Measurements from ENCODE around the gene ACSS3. TPM values are rescaled to one million over a fixed set of nuclear protein-coding genes. Genes with fewer than 3 reads are reported as not detected.

ACSS3 gene
- total RNA-seq, 1 experiment from 2014 or later: not detected

- no peaks in the 10 kb centered on the region for H3K79me2 ChIP-seq (ENCODE audit: low read length)
- H3K4me1 ChIP-seq (ENCODE audit: low read length): no peaks in the 10 kb centered on the region
- no peaks in the 10 kb centered on the region for H3K27me3 ChIP-seq (ENCODE audit: low read length)
- no peaks in the 10 kb centered on the region for H3K9me2 ChIP-seq (replicated peaks; ENCODE audit: insufficient read depth, low read length)
- H3K36me3 ChIP-seq (ENCODE audit: insufficient read depth, low read length): no peaks in the 10 kb centered on the region
- H4K20me1 ChIP-seq (ENCODE audit: insufficient read depth, low read depth, low read length): no peaks in the 10 kb centered on the region
- H3K9ac ChIP-seq (ENCODE audit: low read length): no peak overlapping the region
- H3K9me3 ChIP-seq (ENCODE audit: low read length): no peaks in the 10 kb centered on the region
- no peak overlapping the region for H3K4me2 ChIP-seq (ENCODE audit: low read depth, low read length, poor library complexity, severe bottlenecking)
- H2AFZ ChIP-seq (ENCODE audit: low read length): no peak overlapping the region
- no peak overlapping the region for H3K27ac ChIP-seq (ENCODE audit: low read length)
- no peak for DNase-seq
- no peak overlapping the region for H3K4me3 ChIP-seq (ENCODE audit: low read length)
These were observed 65.2 kb downstream of the ACSS3 start for GRCh38 chr12:81143057-81143456.

DNA sequence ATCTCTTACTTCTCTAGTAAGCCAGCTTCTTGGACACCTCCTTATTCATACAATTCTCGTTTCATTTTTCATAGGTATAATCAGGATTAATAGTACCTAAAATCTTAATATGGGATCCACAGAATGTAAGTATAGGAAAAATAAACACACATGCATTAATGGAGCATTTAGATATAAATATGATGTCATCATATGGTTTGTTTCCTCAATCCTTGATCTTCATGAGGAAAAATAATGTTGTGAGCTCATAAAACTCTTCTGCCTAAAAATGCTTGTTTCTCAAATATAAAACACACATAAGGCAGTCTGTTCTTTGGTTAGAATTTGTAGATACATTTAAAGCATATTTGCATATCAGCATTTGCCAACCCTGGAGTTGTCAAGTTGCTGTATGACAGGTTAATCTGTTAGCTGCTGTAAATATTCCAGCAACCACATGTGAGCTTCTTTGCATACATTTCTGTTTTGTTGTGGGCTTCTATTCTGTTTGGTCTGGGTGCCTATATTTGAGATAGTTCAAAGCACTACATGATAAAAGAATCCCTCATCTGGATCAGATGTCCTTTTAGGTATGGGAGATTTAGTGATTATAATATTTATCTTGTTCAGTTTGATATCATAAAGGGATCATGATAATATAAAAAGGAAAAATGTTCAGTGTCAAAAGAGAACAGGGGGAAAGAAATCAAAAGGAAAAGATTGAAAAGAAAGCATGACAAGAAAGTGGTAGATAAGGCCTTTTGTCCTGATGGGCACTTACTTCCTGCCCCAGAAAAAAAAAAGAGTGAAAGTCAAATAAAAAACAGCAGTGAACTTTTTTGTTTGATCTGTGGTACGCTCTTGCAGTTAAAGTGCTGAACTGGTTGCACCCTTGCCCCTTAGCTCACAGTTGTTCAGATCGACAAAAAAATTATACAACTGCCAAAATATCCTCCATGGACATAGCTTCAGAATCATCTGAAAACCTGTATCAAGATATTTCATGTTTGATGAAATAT is 68.6 kb downstream of the ACSS3 start:
- Histone ChIP-seq H3K9me2 (replicated peaks; ENCODE audit: insufficient read depth, low read length) (no peaks in the 10 kb centered on the region), H3K36me3 (ENCODE audit: insufficient read depth, low read length) (no peaks in the 10 kb centered on the region), H3K4me2 (ENCODE audit: low read depth, low read length, poor library complexity, severe bottlenecking) (no peak overlapping the region), H3K9me3 (ENCODE audit: low read length) (no peaks in the 10 kb centered on the region), H3K27me3 (ENCODE audit: low read length) (no peaks in the 10 kb centered on the region), H3K9ac (ENCODE audit: low read length) (no peak overlapping the region), H3K79me2 (ENCODE audit: low read length) (no peaks in the 10 kb centered on the region), H4K20me1 (ENCODE audit: insufficient read depth, low read depth, low read length) (no peaks in the 10 kb centered on the region), H3K4me1 (ENCODE audit: low read length) (no peaks in the 10 kb centered on the region), H3K4me3 (ENCODE audit: low read length) (no peak overlapping the region), H3K27ac (ENCODE audit: low read length) (no peak overlapping the region), H2AFZ (ENCODE audit: low read length) (no peak overlapping the region)
- no peak for DNase-seq

GRCh38 chr12:81147292-81147919 is 69.5 kb downstream of the ACSS3 start:
- Histone ChIP-seq H3K9me3 (ENCODE audit: low read length) (no peaks in the 10 kb centered on the region), H2AFZ (ENCODE audit: low read length) (no peak overlapping the region), H3K79me2 (ENCODE audit: low read length) (no peaks in the 10 kb centered on the region), H3K27ac (ENCODE audit: low read length) (no peak overlapping the region), H3K4me1 (ENCODE audit: low read length) (no peaks in the 10 kb centered on the region), H3K27me3 (ENCODE audit: low read length) (no peaks in the 10 kb centered on the region), H3K4me2 (ENCODE audit: low read depth, low read length, poor library complexity, severe bottlenecking) (no peak overlapping the region), H3K9me2 (replicated peaks; ENCODE audit: insufficient read depth, low read length) (no peaks in the 10 kb centered on the region), H4K20me1 (ENCODE audit: insufficient read depth, low read depth, low read length) (no peaks in the 10 kb centered on the region), H3K9ac (ENCODE audit: low read length) (no peak overlapping the region), H3K36me3 (ENCODE audit: insufficient read depth, low read length) (no peaks in the 10 kb centered on the region), H3K4me3 (ENCODE audit: low read length) (no peak overlapping the region)
- no peak for DNase-seq

DNA sequence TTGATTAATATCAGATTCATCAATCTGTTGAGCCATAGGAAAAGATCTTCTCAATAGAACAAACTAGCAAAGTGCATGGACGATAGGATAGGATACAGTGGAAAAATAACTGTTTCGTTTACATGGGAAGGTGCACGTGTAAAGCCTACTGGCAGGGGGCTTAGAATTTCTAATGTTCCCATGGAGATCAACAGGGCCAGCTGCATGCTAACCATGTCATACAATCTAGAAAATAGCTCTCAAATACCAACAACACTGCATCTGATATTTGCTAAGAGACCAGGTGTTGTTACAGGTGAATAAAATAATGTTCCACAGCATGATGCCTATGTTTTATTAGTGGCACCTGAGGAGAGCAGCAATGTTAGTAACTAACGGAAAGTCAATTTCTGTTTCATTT is 72.5 kb downstream of the ACSS3 start:
- Histone ChIP-seq H3K36me3 (ENCODE audit: insufficient read depth, low read length) (no peaks in the 10 kb centered on the region), H3K4me3 (ENCODE audit: low read length) (no peak overlapping the region), H3K27me3 (ENCODE audit: low read length) (no peaks in the 10 kb centered on the region), H2AFZ (ENCODE audit: low read length) (no peak overlapping the region), H3K27ac (ENCODE audit: low read length) (no peak overlapping the region), H3K79me2 (ENCODE audit: low read length) (no peaks in the 10 kb centered on the region), H3K4me1 (ENCODE audit: low read length) (no peaks in the 10 kb centered on the region), H3K4me2 (ENCODE audit: low read depth, low read length, poor library complexity, severe bottlenecking) (no peak overlapping the region), H4K20me1 (ENCODE audit: insufficient read depth, low read depth, low read length) (no peaks in the 10 kb centered on the region), H3K9me2 (replicated peaks; ENCODE audit: insufficient read depth, low read length) (no peaks in the 10 kb centered on the region), H3K9me3 (ENCODE audit: low read length) (no peaks in the 10 kb centered on the region), H3K9ac (ENCODE audit: low read length) (no peak overlapping the region)
- DNase-seq: no peak

GRCh38 chr12:81159856-81160255 is 82.0 kb downstream of the ACSS3 start:
- H3K4me2 ChIP-seq (ENCODE audit: low read depth, low read length, poor library complexity, severe bottlenecking): no peak overlapping the region
- H3K27ac ChIP-seq (ENCODE audit: low read length): no peak overlapping the region
- H3K9ac ChIP-seq (ENCODE audit: low read length): no peak overlapping the region
- H3K4me3 ChIP-seq (ENCODE audit: low read length): no peak overlapping the region
- H3K9me2 ChIP-seq (replicated peaks; ENCODE audit: insufficient read depth, low read length): no peaks in the 10 kb centered on the region
- no peaks in the 10 kb centered on the region for H3K9me3 ChIP-seq (ENCODE audit: low read length)
- H4K20me1 ChIP-seq (ENCODE audit: insufficient read depth, low read depth, low read length): no peaks in the 10 kb centered on the region
- H2AFZ ChIP-seq (ENCODE audit: low read length): no peak overlapping the region
- no peaks in the 10 kb centered on the region for H3K36me3 ChIP-seq (ENCODE audit: insufficient read depth, low read length)
- H3K4me1 ChIP-seq (ENCODE audit: low read length): no peaks in the 10 kb centered on the region
- no peaks in the 10 kb centered on the region for H3K79me2 ChIP-seq (ENCODE audit: low read length)
- no peak for DNase-seq
- no peaks in the 10 kb centered on the region for H3K27me3 ChIP-seq (ENCODE audit: low read length)

- Histone ChIP-seq H2AFZ (ENCODE audit: low read length) (no peak overlapping the region), H3K4me3 (ENCODE audit: low read length) (no peak overlapping the region), H3K4me2 (ENCODE audit: low read depth, low read length, poor library complexity, severe bottlenecking) (no peak overlapping the region), H4K20me1 (ENCODE audit: insufficient read depth, low read depth, low read length) (no peaks in the 10 kb centered on the region), H3K9me2 (replicated peaks; ENCODE audit: insufficient read depth, low read length) (no peaks in the 10 kb centered on the region), H3K36me3 (ENCODE audit: insufficient read depth, low read length) (no peaks in the 10 kb centered on the region), H3K27me3 (ENCODE audit: low read length) (no peaks in the 10 kb centered on the region), H3K9me3 (ENCODE audit: low read length) (no peaks in the 10 kb centered on the region), H3K79me2 (ENCODE audit: low read length) (no peaks in the 10 kb centered on the region), H3K27ac (ENCODE audit: low read length) (no peak overlapping the region), H3K4me1 (ENCODE audit: low read length) (no peaks in the 10 kb centered on the region), H3K9ac (ENCODE audit: low read length) (no peak overlapping the region)
- no peak for DNase-seq
These were observed 83.8 kb downstream of the ACSS3 start for GRCh38 chr12:81161680-81162079.

DNA sequence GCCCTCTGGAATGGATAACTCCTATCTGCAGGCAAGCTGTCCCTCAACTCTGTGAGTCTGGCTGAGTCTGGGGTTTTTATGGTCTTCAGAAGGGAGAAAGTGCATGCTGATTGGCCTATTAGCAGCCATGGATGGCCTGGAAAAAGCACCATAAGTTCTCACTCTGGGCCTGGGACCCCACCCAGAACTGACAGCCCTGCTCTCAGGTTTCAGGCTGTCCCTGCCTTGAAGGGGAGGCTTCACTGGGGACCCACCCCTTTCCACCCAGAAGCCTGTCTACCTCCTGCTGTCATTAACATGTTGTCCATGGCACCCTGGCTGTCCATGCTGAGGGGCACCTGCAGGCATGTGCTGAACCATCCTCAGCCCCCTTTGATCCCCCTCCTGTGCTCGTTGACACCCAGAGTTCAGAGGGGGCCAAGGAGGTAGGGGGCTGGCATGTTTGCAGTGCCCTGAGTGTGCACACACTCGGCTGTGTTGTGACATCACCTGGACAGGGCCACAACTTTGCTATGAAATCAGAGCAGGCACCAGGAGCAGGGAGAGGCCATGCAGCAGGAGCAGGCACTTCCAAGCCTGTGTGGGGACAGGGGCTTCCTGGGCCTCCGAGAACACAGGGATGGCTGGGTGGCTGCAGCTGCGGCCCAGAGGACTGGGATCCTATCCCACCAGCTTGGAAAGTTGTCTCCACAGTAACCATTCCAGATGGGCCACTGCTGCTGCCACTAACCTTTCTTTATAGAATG is 84.7 kb downstream of the ACSS3 start:
- H3K9me2 ChIP-seq (replicated peaks; ENCODE audit: insufficient read depth, low read length): no peaks in the 10 kb centered on the region
- no peaks in the 10 kb centered on the region for H3K9me3 ChIP-seq (ENCODE audit: low read length)
- no peaks in the 10 kb centered on the region for H3K27me3 ChIP-seq (ENCODE audit: low read length)
- no peak overlapping the region for H3K9ac ChIP-seq (ENCODE audit: low read length)
- no peaks in the 10 kb centered on the region for H3K4me1 ChIP-seq (ENCODE audit: low read length)
- no peak overlapping the region for H3K4me2 ChIP-seq (ENCODE audit: low read depth, low read length, poor library complexity, severe bottlenecking)
- no peaks in the 10 kb centered on the region for H3K36me3 ChIP-seq (ENCODE audit: insufficient read depth, low read length)
- no peaks in the 10 kb centered on the region for H4K20me1 ChIP-seq (ENCODE audit: insufficient read depth, low read depth, low read length)
- no peak overlapping the region for H2AFZ ChIP-seq (ENCODE audit: low read length)
- no peak overlapping the region for H3K4me3 ChIP-seq (ENCODE audit: low read length)
- DNase-seq: no peak
- no peak overlapping the region for H3K27ac ChIP-seq (ENCODE audit: low read length)
- H3K79me2 ChIP-seq (ENCODE audit: low read length): no peaks in the 10 kb centered on the region

DNA sequence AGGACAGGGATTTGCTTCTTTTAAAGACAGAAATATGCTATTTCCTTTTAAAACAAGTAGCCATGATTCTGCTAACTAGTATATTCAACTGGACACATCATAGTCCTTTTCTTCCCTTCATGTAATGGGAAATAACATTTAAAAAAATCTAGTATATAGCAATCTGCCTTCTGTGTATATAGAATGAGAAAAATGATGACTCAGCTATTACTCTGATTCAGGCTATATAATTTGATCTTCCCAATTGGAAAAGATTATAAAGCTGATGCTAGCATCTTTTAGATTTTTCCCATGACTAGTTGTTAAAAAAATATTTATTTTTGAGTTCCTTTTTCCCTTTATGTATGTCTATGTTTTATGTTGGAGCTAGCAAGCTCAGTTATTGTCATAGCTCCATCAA is 86.9 kb downstream of the ACSS3 start:
- no peaks in the 10 kb centered on the region for H4K20me1 ChIP-seq (ENCODE audit: insufficient read depth, low read depth, low read length)
- no peak overlapping the region for H3K9ac ChIP-seq (ENCODE audit: low read length)
- no peaks in the 10 kb centered on the region for H3K4me1 ChIP-seq (ENCODE audit: low read length)
- H2AFZ ChIP-seq (ENCODE audit: low read length): no peak overlapping the region
- H3K9me3 ChIP-seq (ENCODE audit: low read length): no peaks in the 10 kb centered on the region
- H3K4me3 ChIP-seq (ENCODE audit: low read length): no peak overlapping the region
- H3K9me2 ChIP-seq (replicated peaks; ENCODE audit: insufficient read depth, low read length): no peaks in the 10 kb centered on the region
- H3K27me3 ChIP-seq (ENCODE audit: low read length): no peaks in the 10 kb centered on the region
- H3K27ac ChIP-seq (ENCODE audit: low read length): no peak overlapping the region
- H3K4me2 ChIP-seq (ENCODE audit: low read depth, low read length, poor library complexity, severe bottlenecking): no peak overlapping the region
- DNase-seq: no peak
- no peaks in the 10 kb centered on the region for H3K79me2 ChIP-seq (ENCODE audit: low read length)
- H3K36me3 ChIP-seq (ENCODE audit: insufficient read depth, low read length): no peaks in the 10 kb centered on the region
